GM12874 (cell line): ENCODE measurements around the gene PDSS1.

Experiments used
- CTCF ChIP-seq: IDR thresholded peaks from 2 replicates; pipeline ENCODE4 v1.5.1; 2011; ENCODE audit warnings: low read depth, mild to moderate bottlenecking, control low read depth, low read length, moderate library complexity; ENCODE audit not compliant: insufficient read depth

PDSS1 gene

GRCh38 chr10:26697163-26697921 lies at the start of gene PDSS1:
PDSS1 (plus strand) TSS chr10:26697701; CDS start chr10:26697712, 11 bp downstream.
- TF ChIP-seq CTCF = no peak

GRCh38 chr10:26650406-26650805 lies 47.1 kb upstream of the PDSS1 start:
- no peak for TF ChIP-seq CTCF

GRCh38 chr10:26653004-26653403 lies 44.5 kb upstream of the PDSS1 start:
- TF ChIP-seq CTCF = no peak

- no peak for TF ChIP-seq CTCF
Measured at GRCh38 chr10:26655746-26656145, 41.8 kb upstream of the PDSS1 start.

GRCh38 chr10:26662864-26663263 lies 34.6 kb upstream of the PDSS1 start:
- TF ChIP-seq CTCF = no peak

GRCh38 chr10:26665080-26666048 lies 32.1 kb upstream of the PDSS1 start:
- TF ChIP-seq CTCF = no peak

- no peak for TF ChIP-seq CTCF
Measured at GRCh38 chr10:26675873-26676257, 21.6 kb upstream of the PDSS1 start.
